Ectodermal cell (in vitro differentiated cells): ENCODE measurements around the gene DAGLB. TPM values are rescaled to one million over a fixed set of nuclear protein-coding genes. Genes with fewer than 3 reads are reported as not detected.

ENCODE experiments used
- H3K27ac ChIP-seq: 2 replicates; pipeline ENCODE4 v1.7.0; 2013; ENCODE audit warnings: mild to moderate bottlenecking, low read depth, low read length; ENCODE audit not compliant: insufficient read depth, poor library complexity, severe bottlenecking
- H3K27me3 ChIP-seq: 2 replicates; pipeline ENCODE4 v1.7.0; 2013; ENCODE audit warnings: mild to moderate bottlenecking, low read length; ENCODE audit not compliant: insufficient read depth, control insufficient read depth, poor library complexity, severe bottlenecking
- H3K36me3 ChIP-seq: one replicate; pipeline ENCODE4 v1.7.0; 2013; ENCODE audit warnings: low read length; ENCODE audit not compliant: control insufficient read depth, insufficient read depth
- H3K4me1 ChIP-seq: one replicate; pipeline ENCODE4 v1.7.0; 2013; ENCODE audit warnings: low read length; ENCODE audit not compliant: control insufficient read depth, insufficient read depth
- H3K4me3 ChIP-seq: 2 replicates; pipeline ENCODE4 v1.7.0; 2013; ENCODE audit warnings: low read depth, low read length, control low read depth; ENCODE audit not compliant: insufficient read depth
- H3K9me3 ChIP-seq: 2 replicates; pipeline ENCODE4 v1.7.0; 2013; ENCODE audit warnings: mild to moderate bottlenecking, low read length, moderate library complexity; ENCODE audit not compliant: control insufficient read depth
- WGBS, 2 experiments: methylation state at CpG; one replicate each; pipeline ENCODE4 v1.1.7; 2013; ENCODE audit warnings: missing lambda C conversion rate in 2 of 2; 5-methylcytosine and 5-hydroxymethylcytosine counted together
- polyA plus RNA-seq, 4 experiments: library from polyadenylated mRNA; stranded (reverse); fragments of 50-300 nt; gene quantifications; one replicate each; pipeline ENCODE4 v1.2.3, GENCODE V29; 2013

The DAGLB gene, protein sequence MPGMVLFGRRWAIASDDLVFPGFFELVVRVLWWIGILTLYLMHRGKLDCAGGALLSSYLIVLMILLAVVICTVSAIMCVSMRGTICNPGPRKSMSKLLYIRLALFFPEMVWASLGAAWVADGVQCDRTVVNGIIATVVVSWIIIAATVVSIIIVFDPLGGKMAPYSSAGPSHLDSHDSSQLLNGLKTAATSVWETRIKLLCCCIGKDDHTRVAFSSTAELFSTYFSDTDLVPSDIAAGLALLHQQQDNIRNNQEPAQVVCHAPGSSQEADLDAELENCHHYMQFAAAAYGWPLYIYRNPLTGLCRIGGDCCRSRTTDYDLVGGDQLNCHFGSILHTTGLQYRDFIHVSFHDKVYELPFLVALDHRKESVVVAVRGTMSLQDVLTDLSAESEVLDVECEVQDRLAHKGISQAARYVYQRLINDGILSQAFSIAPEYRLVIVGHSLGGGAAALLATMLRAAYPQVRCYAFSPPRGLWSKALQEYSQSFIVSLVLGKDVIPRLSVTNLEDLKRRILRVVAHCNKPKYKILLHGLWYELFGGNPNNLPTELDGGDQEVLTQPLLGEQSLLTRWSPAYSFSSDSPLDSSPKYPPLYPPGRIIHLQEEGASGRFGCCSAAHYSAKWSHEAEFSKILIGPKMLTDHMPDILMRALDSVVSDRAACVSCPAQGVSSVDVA
- polyA plus RNA-seq (2013, experiment 1 of 4) = 24.3 TPM
- polyA plus RNA-seq (2013, experiment 2 of 4) = 25.2 TPM
- polyA plus RNA-seq (2013, experiment 3 of 4) = 20.6 TPM
- 20.3 TPM for polyA plus RNA-seq (2013, experiment 4 of 4)

DNA sequence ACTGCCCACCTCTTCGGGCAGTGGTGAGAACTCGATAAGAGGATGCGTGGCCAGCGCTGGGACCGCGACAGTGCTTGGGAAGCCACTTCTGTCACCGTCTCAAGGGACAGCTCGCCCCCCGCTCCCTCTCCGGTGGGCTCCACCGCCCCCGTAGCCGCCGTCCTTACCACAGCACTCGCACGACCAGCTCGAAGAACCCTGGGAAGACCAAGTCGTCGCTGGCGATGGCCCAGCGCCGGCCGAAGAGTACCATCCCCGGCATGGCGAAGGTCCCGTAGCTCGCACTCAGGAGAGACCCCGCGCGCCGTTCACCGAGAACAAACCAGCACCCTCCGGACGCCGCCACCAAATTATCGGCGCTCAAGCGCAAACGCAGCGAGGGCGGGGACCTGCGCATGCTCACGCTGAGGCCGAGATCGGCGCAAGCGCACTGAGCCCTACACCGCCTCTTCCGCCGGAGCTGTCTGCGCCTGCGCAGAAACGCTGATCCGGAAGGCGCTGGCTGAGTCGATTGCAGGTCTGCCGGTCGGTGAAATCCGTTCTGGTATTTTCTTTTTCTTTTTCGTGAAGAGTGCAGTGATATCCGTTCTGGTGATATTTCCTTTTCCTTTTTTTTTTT, at the start of gene DAGLB:
DAGLB (minus strand) TSS at position 374 of the 619 bp plus-strand sequence; CDS start at position 262, 112 bp downstream.
- H3K27ac ChIP-seq = peak within 1 kb of the TSS; percentile 88
- H3K4me3 ChIP-seq = peak within 1 kb of the TSS; percentile 97
- H3K9me3 ChIP-seq = no peaks in the 10 kb centered on the region
- H3K4me1 ChIP-seq = no peaks in the 10 kb centered on the region
- H3K27me3 ChIP-seq = no peaks in the 10 kb centered on the region
- peaks cover 22% of the 10 kb centered on the region for H3K36me3 ChIP-seq
- WGBS, 2 experiments = 0% methylated on average over 60 of the region's 61 CpGs

DNA sequence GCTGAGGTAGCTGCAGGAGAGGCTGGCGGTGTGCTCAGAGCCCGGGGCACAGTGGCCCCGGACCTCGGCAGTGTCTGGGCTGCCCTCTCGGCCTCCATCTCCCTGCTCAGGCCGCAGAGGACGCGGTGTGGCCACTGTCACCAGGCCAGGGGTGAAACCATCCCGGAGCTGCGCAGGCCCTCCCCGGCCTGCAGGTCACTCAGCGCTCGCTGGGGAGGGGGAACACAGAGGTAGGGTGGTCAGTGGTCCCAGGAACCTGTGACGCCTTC, 49.8 kb upstream of the DAGLB start:
- Histone ChIP-seq H3K27ac (no peak overlapping the region), H3K9me3 (no peaks in the 10 kb centered on the region), H3K4me3 (no peak overlapping the region), H3K36me3 (no peaks in the 10 kb centered on the region), H3K4me1 (no peaks in the 10 kb centered on the region), H3K27me3 (peaks cover 10% of the 10 kb centered on the region)
- WGBS, 2 experiments = 93 to 97% methylated on average over 14 of the region's 14 CpGs

DNA sequence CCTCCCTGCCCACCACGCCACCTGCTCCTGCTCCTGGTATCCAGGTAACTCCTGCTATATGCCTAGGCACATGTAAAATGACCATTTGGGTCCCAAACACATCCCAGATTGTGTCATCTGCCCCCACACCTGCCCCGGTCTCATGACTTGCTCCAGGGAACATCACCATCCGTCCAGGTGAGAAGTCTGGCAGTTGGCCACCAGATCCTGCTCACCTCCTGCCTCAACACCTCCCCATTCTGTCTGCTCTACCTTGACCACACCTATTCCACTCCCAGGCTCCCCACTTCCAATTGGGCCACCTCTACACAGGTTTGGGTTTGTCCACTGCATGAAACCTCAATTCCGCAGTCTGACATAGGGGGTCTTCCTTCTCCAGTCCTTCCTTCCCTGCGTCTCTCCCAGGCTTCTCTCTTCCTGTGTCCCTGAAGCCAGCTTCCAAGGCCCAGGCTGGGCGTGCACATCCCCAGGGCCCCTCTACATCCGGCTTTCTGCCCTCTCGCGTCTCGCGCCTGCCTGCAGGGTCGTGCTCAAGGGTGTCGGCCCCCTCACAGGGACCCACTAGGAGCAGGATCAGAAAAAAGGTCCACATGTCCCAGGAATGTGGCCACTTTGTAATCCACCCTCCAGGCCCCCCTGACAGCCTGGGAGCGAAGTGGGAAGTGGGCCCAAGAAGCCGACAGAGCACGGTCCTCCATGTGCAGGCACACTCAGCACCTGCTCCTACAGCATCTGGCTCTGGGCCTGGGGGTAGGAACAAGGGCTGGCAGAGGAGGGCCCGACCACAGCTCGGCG, 49.3 kb upstream of the DAGLB start:
- WGBS, 2 experiments = 90 to 92% methylated on average over 19 of the region's 19 CpGs
- H3K4me3 ChIP-seq = no peak overlapping the region

DNA sequence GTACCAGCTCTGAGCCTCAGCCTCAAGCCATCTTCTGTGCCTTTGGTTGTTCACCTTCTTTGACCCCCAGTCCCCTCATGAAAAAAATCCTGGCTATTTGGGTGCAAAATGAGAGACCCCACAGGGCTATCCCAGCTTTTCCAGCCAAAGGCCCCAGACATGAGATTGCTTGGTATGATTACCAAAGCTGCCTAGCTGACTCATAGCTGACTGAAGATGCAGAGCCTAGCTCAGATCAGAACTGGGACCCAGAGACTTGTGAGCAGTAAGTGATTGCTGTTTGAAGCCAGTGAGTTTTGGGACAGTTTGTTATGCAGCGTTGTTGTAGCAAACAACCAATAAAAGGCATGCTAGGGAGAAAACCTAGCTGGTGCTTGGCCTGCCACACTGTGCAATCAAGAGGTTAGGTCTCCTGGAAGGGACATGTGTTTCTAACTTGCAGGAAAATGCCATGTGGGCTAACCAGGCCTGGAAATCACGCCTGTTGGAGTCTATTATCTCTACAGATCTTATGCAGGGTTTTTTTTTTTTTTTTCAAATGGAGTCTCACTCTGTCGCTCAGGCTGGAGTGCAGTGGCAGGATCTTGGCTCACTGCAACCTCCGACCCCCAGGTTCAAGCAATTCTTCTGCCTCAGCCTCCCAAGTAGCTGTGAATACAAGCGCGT, 48.0 kb upstream of the DAGLB start:
- Histone ChIP-seq H3K36me3 (no peaks in the 10 kb centered on the region), H3K27me3 (no peaks in the 10 kb centered on the region), H3K27ac (no peak overlapping the region), H3K4me3 (no peak overlapping the region), H3K9me3 (no peaks in the 10 kb centered on the region), H3K4me1 (no peaks in the 10 kb centered on the region)
- 89 to 92% methylated on average over 6 of the region's 6 CpGs for WGBS, 2 experiments

More for the DNA sequence above, 49.3 kb upstream of the DAGLB start:
- Histone ChIP-seq H3K27ac (no peak overlapping the region), H3K36me3 (no peaks in the 10 kb centered on the region), H3K27me3 (peaks cover 5% of the 10 kb centered on the region), H3K9me3 (no peaks in the 10 kb centered on the region), H3K4me1 (no peaks in the 10 kb centered on the region)

DNA sequence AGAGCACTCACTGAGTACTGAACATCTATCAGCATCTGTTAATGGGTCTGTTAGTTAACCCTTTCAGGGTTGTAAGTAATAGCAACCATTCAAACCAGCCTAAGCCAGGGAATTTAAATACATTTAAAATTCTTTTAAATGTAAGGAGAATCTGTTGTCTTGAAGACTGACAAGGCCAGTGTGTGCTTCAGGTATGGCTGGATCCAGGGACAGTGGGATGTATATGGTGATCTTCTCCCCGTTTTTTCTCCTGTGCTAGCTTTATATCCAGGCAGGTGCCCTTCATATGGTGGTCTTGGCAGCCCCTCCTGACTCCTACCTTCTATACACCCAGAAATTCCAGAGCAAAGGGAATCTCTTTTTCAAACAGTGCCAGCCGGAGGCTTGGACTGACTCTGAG, 46.6 kb upstream of the DAGLB start:
- H3K9me3 ChIP-seq = no peaks in the 10 kb centered on the region
- no peaks in the 10 kb centered on the region for H3K36me3 ChIP-seq
- no peak overlapping the region for H3K4me3 ChIP-seq
- H3K27ac ChIP-seq = no peak overlapping the region
- no peaks in the 10 kb centered on the region for H3K4me1 ChIP-seq
- no peaks in the 10 kb centered on the region for H3K27me3 ChIP-seq
- 83 to 92% methylated on average over 2 of the region's 2 CpGs for WGBS, 2 experiments

DNA sequence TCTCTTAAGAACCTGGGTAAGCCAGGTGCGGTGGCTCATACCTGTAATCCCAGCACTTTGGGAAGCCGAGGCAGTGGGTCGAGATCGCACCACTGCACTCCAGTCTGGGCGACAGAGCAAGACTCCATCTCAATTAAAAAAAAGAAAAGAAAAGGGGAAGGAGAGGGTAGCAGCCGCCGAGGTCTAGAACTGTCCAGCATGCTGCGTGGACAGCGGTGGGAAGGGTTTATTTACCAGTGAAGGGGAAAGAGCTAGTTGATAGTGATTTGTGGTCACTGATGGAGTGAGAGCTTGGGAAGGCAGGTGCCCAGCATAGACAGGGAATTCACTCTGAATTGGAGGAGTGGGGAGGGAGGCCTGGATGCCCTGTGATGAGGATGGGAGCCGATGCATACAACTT, 43.4 kb upstream of the DAGLB start:
- H3K36me3 ChIP-seq = no peaks in the 10 kb centered on the region
- WGBS, 2 experiments = 93 to 96% methylated on average over 10 of the region's 10 CpGs
- H3K4me1 ChIP-seq = no peaks in the 10 kb centered on the region
- no peak overlapping the region for H3K4me3 ChIP-seq
- no peaks in the 10 kb centered on the region for H3K27me3 ChIP-seq
- no peak overlapping the region for H3K27ac ChIP-seq
- H3K9me3 ChIP-seq = no peaks in the 10 kb centered on the region

DNA sequence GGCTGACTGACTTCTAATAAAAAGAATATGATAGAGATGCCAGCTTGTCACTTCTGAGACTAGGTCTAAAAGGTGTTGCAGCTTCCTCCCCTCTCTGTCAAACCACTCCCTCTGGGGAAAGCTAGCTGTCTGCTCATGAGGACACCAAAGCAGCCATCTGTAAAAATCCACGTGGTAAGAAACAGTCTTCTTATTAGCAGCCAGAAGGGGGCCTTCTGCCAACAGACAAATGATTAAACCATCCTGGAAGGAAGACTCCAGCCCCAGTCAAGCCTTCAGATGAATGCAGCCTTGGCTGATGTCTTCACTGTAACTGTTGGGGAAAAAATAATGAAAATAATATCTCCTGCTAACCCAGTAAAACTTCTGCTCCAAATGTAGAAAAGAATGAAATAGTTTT, 41.9 kb upstream of the DAGLB start:
- Histone ChIP-seq H3K9me3 (no peaks in the 10 kb centered on the region), H3K4me3 (no peak overlapping the region), H3K36me3 (no peaks in the 10 kb centered on the region), H3K27ac (no peak overlapping the region), H3K27me3 (no peaks in the 10 kb centered on the region), H3K4me1 (no peaks in the 10 kb centered on the region)
- 14 to 18% methylated on average over 1 of the region's 1 CpG for WGBS, 2 experiments

DNA sequence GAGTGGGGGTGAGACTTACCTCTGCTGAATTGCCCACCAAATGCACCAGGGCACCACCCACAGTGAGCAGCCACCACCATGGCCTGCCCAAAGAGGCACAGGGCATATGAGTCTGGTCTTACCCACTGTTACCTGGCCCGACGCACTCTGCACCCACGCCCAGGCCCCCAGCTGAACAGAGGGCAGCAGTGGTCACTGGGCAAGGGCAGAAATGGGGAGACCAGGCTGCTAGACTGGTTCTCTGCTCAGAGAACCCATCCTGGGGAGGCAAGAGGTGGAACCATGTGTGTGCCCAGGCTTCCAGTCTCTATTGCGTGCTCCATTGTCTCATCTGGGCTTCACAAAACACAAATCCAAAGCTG, 39.4 kb upstream of the DAGLB start:
- 93 to 96% methylated on average over 4 of the region's 4 CpGs for WGBS, 2 experiments

DNA sequence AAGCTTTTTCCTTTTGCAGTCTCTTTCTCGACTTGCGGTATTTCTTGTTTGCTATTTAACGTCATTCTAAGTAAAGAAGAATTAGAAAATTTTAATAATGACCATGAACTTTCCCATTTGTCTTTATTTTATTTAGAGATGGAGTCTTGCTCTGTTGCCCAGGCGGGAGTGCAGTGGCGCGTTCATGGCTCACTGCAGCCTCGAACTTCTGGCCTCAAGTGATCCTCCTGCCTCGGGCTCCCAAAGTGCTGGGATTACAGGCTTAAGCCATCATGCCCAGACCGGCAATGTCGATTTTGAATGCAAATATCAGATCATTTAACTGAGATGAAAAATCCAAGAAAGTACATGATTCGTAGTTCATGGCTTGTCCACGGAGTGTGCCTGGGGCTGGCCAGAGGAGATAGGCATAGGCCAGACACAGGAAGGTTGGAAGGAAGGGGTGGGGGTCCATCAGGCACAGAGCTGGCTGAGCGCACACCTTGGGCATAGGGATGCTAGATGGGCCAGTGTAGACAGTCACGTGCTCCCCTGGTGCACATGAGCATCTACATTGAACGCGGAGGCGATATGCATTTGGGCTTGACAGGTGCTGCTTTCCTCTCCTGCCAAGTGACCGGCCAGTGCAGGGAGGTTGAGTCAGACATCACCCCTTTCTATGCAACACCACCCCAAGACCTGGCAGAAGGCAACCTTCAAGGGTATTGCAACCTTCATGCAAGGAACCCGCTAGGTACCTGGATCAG, 38.9 kb upstream of the DAGLB start:
- Histone ChIP-seq H3K4me3 (no peak overlapping the region), H3K27me3 (no peaks in the 10 kb centered on the region), H3K9me3 (no peaks in the 10 kb centered on the region), H3K27ac (no peak overlapping the region), H3K4me1 (peaks cover 6% of the 10 kb centered on the region), H3K36me3 (no peaks in the 10 kb centered on the region)
- 92 to 93% methylated on average over 16 to 19 of the region's 19 CpGs for WGBS, 2 experiments

More for the DNA sequence above, 39.4 kb upstream of the DAGLB start:
- H3K4me1 ChIP-seq = peaks cover 6% of the 10 kb centered on the region
- no peak overlapping the region for H3K27ac ChIP-seq
- H3K4me3 ChIP-seq = no peak overlapping the region
- no peaks in the 10 kb centered on the region for H3K36me3 ChIP-seq
- no peaks in the 10 kb centered on the region for H3K9me3 ChIP-seq
- H3K27me3 ChIP-seq = no peaks in the 10 kb centered on the region
